Upper lobe of left lung (tissue), 4 donors: ENCODE results near the gene GLS.

Experiments
- CTCF ChIP-seq, 6 experiments: fragments of 450-650 bp in 4 of 6; fragments of 200-600 bp in 2 of 6; sonication (generic) in 2 of 6; IDR thresholded peaks; one replicate each; pipeline ENCODE4 v1.5.1; 2016 to 2019; ENCODE audit warnings: antibody characterized with exemption in 6 of 6
- POLR2A ChIP-seq, 4 donors: fragments of 450-650 bp; IDR thresholded peaks; one replicate each; pipeline ENCODE4 v1.5.1; 2016 to 2017; ENCODE audit warnings: antibody characterized with exemption in 4 of 4, mild to moderate bottlenecking in 2 of 4

- TF ChIP-seq POLR2A (IDR thresholded peaks at IDR 0.05), result no peak
- no peak for TF ChIP-seq CTCF (IDR thresholded peaks at IDR 0.05)
Measured at GRCh38 chr2:191009541-191010374, 129.1 kb downstream of the GLS start.
